HFFc6 (cell line): Measurements from ENCODE around the gene GMFB. TPM values are rescaled to one million over a fixed set of nuclear protein-coding genes. Genes with fewer than 3 reads are reported as not detected.

Experiments
- DNase-seq: peaks from one replicate; pipeline ENCODE4 v3.0.0-alpha.2; 2018
- H3K27ac Mint-ChIP-seq: 2 replicates; pipeline ENCODE4 v1.8.0; 2020; ENCODE audit warnings: mild to moderate bottlenecking, mixed read lengths
- H3K27me3 Mint-ChIP-seq: 2 replicates; pipeline ENCODE4 v1.8.0; 2021; ENCODE audit warnings: mild to moderate bottlenecking, moderate library complexity, mixed read lengths; ENCODE audit not compliant: insufficient read depth
- H3K36me3 Mint-ChIP-seq: 2 replicates; pipeline ENCODE4 v1.8.0; 2021; ENCODE audit warnings: low read depth, mixed read lengths
- H3K4me1 Mint-ChIP-seq: 2 replicates; pipeline ENCODE4 v1.8.0; 2020; ENCODE audit warnings: low read depth, mixed read lengths
- H3K4me3 Mint-ChIP-seq: 2 replicates; pipeline ENCODE4 v1.8.0; 2020; ENCODE audit warnings: mild to moderate bottlenecking, moderate library complexity, mixed read lengths
- H3K9me3 Mint-ChIP-seq: 2 replicates; pipeline ENCODE4 v1.8.0; 2020; ENCODE audit warnings: mild to moderate bottlenecking, mixed read lengths
- CTCF ChIP-seq: fragments of 200-600 bp; sonication (generic); IDR thresholded peaks from 2 replicates; pipeline ENCODE4 v1.5.0; 2021; ENCODE audit warnings: antibody characterized with exemption, mild to moderate bottlenecking
- total RNA-seq, 6 experiments: library from RNA; stranded (reverse); fragmentation: NEBNext Ultra II Directional; extraction: Animal tissue kit (Norgen Biotek cat#: 25700); gene quantifications; 2 replicates in 1 of 6; 3 replicates in 5 of 6; pipeline ENCODE4 v1.2.3, GENCODE V29; 2021

Gene GMFB
- total RNA-seq, 6 experiments from 2014 or later: 70.9 to 98.7 (median 77.1) TPM

- Mint-ChIP-seq H3K27me3 (peaks cover 4% of the 10 kb centered on the region; the same call in 1 of the 2 replicates), H3K36me3 (no peaks in the 10 kb centered on the region), H3K4me3 (no peak overlapping the region), H3K4me1 (peaks cover 36% of the 10 kb centered on the region), H3K27ac (no peak overlapping the region), H3K9me3 (no peaks in the 10 kb centered on the region)
- DNase-seq: no peak
- no peak for TF ChIP-seq CTCF
Observed at GRCh38 chr14:54502602-54503001, 13.8 kb upstream of the GMFB start.

- no peak for DNase-seq
- H3K36me3 Mint-ChIP-seq: no peaks in the 10 kb centered on the region
- peaks cover 4% of the 10 kb centered on the region; the same call in 1 of the 2 replicates for H3K27me3 Mint-ChIP-seq
- H3K27ac Mint-ChIP-seq: no peak overlapping the region
- no peak overlapping the region for H3K4me3 Mint-ChIP-seq
- no peak for TF ChIP-seq CTCF
- H3K9me3 Mint-ChIP-seq: no peaks in the 10 kb centered on the region
- peaks cover 36% of the 10 kb centered on the region for H3K4me1 Mint-ChIP-seq
Observed at GRCh38 chr14:54501480-54501879, 12.7 kb upstream of the GMFB start.

GRCh38 chr14:54500744-54501143 is 12.0 kb upstream of the GMFB start:
- Mint-ChIP-seq H3K9me3 (no peaks in the 10 kb centered on the region), H3K4me3 (no peak overlapping the region), H3K27ac (no peak overlapping the region), H3K27me3 (peaks cover 4% of the 10 kb centered on the region; the same call in 1 of the 2 replicates), H3K36me3 (no peaks in the 10 kb centered on the region), H3K4me1 (peaks cover 36% of the 10 kb centered on the region)
- DNase-seq: no peak
- no peak for TF ChIP-seq CTCF

DNA sequence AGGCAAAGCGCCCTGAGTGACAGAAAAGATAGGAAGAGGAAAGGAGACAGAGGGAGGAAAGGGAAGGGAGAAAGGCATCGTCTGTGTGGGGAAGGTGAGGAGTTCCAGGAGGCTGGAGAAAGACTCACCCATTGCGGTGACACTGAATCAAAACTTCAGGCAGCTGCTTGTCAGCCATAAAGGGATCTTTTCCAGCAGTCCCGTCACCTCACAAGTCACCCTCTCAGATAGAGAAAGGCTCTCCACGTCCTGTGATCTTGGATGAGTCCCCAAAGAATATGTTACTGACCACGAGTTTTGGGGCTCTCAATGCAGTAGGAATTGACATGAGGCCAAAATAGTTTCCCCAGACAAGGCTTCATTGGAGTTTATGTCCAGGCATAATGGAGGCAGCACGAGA is 9.8 kb upstream of the GMFB start:
- no peak overlapping the region for H3K27ac Mint-ChIP-seq
- H3K9me3 Mint-ChIP-seq: no peaks in the 10 kb centered on the region
- no peak for DNase-seq
- no peaks in the 10 kb centered on the region; the same call in 1 of the 2 replicates for H3K27me3 Mint-ChIP-seq
- H3K36me3 Mint-ChIP-seq: no peaks in the 10 kb centered on the region
- H3K4me1 Mint-ChIP-seq: peaks cover 33% of the 10 kb centered on the region
- no peak overlapping the region for H3K4me3 Mint-ChIP-seq
- no peak for TF ChIP-seq CTCF

- Mint-ChIP-seq H3K36me3 (no peaks in the 10 kb centered on the region), H3K9me3 (no peaks in the 10 kb centered on the region), H3K27me3 (no peaks in the 10 kb centered on the region; the same call in 1 of the 2 replicates), H3K27ac (no peak overlapping the region), H3K4me3 (no peak overlapping the region), H3K4me1 (peaks cover 30% of the 10 kb centered on the region)
- TF ChIP-seq CTCF: no peak
- no peak for DNase-seq
Observed at GRCh38 chr14:54498095-54498531, 9.3 kb upstream of the GMFB start.

GRCh38 chr14:54497224-54497623 is 8.4 kb upstream of the GMFB start:
- H3K36me3 Mint-ChIP-seq: no peaks in the 10 kb centered on the region
- no peaks in the 10 kb centered on the region for H3K9me3 Mint-ChIP-seq
- peaks cover 24% of the 10 kb centered on the region for H3K4me1 Mint-ChIP-seq
- H3K4me3 Mint-ChIP-seq: no peak overlapping the region
- DNase-seq: no peak
- no peak for TF ChIP-seq CTCF
- no peak overlapping the region for H3K27ac Mint-ChIP-seq
- no peaks in the 10 kb centered on the region; the same call in 1 of the 2 replicates for H3K27me3 Mint-ChIP-seq
